ENCODE data around the gene METTL25. TPM values are rescaled to one million over a fixed set of nuclear protein-coding genes. Genes with fewer than 3 reads are reported as not detected.

The METTL25 gene
- total and polyA plus RNA-seq, 2 experiments from 2014 or later: 7.6 to 14.3 TPM

- TF ChIP-seq, protein P1, sequence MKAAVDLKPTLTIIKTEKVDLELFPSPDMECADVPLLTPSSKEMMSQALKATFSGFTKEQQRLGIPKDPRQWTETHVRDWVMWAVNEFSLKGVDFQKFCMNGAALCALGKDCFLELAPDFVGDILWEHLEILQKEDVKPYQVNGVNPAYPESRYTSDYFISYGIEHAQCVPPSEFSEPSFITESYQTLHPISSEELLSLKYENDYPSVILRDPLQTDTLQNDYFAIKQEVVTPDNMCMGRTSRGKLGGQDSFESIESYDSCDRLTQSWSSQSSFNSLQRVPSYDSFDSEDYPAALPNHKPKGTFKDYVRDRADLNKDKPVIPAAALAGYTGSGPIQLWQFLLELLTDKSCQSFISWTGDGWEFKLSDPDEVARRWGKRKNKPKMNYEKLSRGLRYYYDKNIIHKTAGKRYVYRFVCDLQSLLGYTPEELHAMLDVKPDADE (IDR thresholded peaks at IDR 0.05): no peak
- TF ChIP-seq CREB1 (CRISPR knock-in tag; IDR thresholded peaks at IDR 0.05; ENCODE audit: low read depth) (no peak), NANOG (IDR thresholded peaks at IDR 0.05; ENCODE audit: borderline replicate concordance) (no peak)
These were observed 48.3 kb downstream of the METTL25 start (continued) for GRCh38 chr12:82406651-82407050.

DNA sequence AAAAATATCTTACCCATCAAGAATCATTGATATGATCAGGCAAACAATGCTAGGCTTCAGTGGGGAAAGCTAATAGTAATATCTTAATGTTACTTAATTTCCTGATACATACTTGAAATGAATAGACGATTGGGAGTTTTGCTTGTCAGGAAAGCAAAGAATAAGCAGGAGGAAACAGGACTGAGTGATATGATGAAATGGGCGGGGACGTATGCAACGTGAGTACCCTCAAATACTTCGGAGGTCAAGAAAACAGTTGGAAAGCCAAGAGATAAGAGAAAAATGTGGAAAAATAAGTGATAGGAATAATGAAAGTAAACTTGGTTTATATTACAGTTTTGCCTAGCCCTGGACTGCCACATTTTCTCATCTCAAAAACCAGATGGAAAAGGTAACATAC lies 49.2 kb downstream of the METTL25 start:
- Histone ChIP-seq H3K9me2 (ENCODE audit: insufficient read depth) (no peaks in the 10 kb centered on the region), H3K4me2 (no peak overlapping the region), H3K27ac (ENCODE audit: low read depth) (no peak overlapping the region), H3K4me1 (ENCODE audit: insufficient read depth) (no peaks in the 10 kb centered on the region), H3F3A (replicated peaks; ENCODE audit: low read depth) (no peaks in the 10 kb centered on the region), H3K4me3 (no peak overlapping the region), H4K20me1 (replicated peaks; ENCODE audit: insufficient read depth) (no peaks in the 10 kb centered on the region), H3K79me2 (replicated peaks; ENCODE audit: insufficient read depth) (no peaks in the 10 kb centered on the region), H3K27me3 (ENCODE audit: insufficient read depth) (no peaks in the 10 kb centered on the region), H2AFZ (no peak overlapping the region), H3K36me3 (ENCODE audit: insufficient read depth) (no peaks in the 10 kb centered on the region)
- Mint-ChIP-seq H3K27ac (no peak overlapping the region), H3K9me3 (no peaks in the 10 kb centered on the region), H3K27me3 (ENCODE audit: insufficient read depth, low read depth, poor library complexity) (no peaks in the 10 kb centered on the region), H3K36me3 (ENCODE audit: low read depth) (no peaks in the 10 kb centered on the region), H3K4me1 (no peaks in the 10 kb centered on the region), H3K4me3 (no peak overlapping the region)
- ATAC-seq: no peak
- no peak for DNase-seq (ENCODE audit: low spot score)
- TF ChIP-seq NANOG (IDR thresholded peaks at IDR 0.05; ENCODE audit: borderline replicate concordance) (no peak), REST (IDR thresholded peaks at IDR 0.05; ENCODE audit: unreplicated experiment) (no peak), POLR2AphosphoS5 (IDR thresholded peaks at IDR 0.05; ENCODE audit: low read depth) (no peak), STAT1 (IDR thresholded peaks at IDR 0.05; ENCODE audit: unreplicated experiment) (no peak), EZH2phosphoT487 (IDR thresholded peaks at IDR 0.05; ENCODE audit: unreplicated experiment) (no peak), CTCF (conservative IDR thresholded peaks at IDR 0.05; ENCODE audit: low read depth in 2 of 2) (no peak), ZNF331 (CRISPR knock-in tag; IDR thresholded peaks at IDR 0.05; ENCODE audit: low read depth) (no peak), ZNF114 (CRISPR knock-in tag; IDR thresholded peaks at IDR 0.05) (no peak)
- TF ChIP-seq, protein P1 (IDR thresholded peaks at IDR 0.05): no peak
- TF ChIP-seq, protein P2, sequence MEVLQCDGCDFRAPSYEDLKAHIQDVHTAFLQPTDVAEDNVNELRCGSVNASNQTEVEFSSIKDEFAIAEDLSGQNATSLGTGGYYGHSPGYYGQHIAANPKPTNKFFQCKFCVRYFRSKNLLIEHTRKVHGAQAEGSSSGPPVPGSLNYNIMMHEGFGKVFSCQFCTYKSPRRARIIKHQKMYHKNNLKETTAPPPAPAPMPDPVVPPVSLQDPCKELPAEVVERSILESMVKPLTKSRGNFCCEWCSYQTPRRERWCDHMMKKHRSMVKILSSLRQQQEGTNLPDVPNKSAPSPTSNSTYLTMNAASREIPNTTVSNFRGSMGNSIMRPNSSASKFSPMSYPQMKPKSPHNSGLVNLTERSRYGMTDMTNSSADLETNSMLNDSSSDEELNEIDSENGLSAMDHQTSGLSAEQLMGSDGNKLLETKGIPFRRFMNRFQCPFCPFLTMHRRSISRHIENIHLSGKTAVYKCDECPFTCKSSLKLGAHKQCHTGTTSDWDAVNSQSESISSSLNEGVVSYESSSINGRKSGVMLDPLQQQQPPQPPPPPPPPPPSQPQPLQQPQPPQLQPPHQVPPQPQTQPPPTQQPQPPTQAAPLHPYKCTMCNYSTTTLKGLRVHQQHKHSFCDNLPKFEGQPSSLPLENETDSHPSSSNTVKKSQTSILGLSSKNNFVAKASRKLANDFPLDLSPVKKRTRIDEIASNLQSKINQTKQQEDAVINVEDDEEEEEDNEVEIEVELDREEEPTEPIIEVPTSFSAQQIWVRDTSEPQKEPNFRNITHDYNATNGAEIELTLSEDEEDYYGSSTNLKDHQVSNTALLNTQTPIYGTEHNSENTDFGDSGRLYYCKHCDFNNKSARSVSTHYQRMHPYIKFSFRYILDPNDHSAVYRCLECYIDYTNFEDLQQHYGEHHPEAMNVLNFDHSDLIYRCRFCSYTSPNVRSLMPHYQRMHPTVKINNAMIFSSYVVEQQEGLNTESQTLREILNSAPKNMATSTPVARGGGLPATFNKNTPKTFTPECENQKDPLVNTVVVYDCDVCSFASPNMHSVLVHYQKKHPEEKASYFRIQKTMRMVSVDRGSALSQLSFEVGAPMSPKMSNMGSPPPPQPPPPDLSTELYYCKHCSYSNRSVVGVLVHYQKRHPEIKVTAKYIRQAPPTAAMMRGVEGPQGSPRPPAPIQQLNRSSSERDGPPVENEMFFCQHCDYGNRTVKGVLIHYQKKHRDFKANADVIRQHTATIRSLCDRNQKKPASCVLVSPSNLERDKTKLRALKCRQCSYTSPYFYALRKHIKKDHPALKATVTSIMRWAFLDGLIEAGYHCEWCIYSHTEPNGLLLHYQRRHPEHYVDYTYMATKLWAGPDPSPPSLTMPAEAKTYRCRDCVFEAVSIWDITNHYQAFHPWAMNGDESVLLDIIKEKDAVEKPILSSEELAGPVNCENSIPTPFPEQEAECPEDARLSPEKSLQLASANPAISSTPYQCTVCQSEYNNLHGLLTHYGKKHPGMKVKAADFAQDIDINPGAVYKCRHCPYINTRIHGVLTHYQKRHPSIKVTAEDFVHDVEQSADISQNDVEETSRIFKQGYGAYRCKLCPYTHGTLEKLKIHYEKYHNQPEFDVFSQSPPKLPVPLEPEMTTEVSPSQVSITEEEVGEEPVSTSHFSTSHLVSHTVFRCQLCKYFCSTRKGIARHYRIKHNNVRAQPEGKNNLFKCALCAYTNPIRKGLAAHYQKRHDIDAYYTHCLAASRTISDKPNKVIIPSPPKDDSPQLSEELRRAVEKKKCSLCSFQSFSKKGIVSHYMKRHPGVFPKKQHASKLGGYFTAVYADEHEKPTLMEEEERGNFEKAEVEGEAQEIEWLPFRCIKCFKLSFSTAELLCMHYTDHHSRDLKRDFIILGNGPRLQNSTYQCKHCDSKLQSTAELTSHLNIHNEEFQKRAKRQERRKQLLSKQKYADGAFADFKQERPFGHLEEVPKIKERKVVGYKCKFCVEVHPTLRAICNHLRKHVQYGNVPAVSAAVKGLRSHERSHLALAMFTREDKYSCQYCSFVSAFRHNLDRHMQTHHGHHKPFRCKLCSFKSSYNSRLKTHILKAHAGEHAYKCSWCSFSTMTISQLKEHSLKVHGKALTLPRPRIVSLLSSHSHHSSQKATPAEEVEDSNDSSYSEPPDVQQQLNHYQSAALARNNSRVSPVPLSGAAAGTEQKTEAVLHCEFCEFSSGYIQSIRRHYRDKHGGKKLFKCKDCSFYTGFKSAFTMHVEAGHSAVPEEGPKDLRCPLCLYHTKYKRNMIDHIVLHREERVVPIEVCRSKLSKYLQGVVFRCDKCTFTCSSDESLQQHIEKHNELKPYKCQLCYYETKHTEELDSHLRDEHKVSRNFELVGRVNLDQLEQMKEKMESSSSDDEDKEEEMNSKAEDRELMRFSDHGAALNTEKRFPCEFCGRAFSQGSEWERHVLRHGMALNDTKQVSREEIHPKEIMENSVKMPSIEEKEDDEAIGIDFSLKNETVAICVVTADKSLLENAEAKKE (CRISPR knock-in tag; IDR thresholded peaks at IDR 0.05): no peak
